ENCODE measurements around the gene TRPC6.
"Not testable (repeated sequence)": the region's sequence is repeated elsewhere in the genome, so short reads cannot be mapped to it uniquely, and the experiment has no call there.

The TRPC6 gene

GRCh38 chr11:101446238-101446637, 137.6 kb downstream of the TRPC6 start:
- no peak for DNase-seq

- no peak for DNase-seq
Observed at GRCh38 chr11:101445761-101446160, 138.0 kb downstream of the TRPC6 start.

- DNase-seq: no peak
Observed at GRCh38 chr11:101444851-101445250, 139.0 kb downstream of the TRPC6 start.

- DNase-seq: no peak
Observed at GRCh38 chr11:101444164-101444563, 139.6 kb downstream of the TRPC6 start.

- no peak for DNase-seq
Observed at GRCh38 chr11:101442936-101443521, 140.8 kb downstream of the TRPC6 start.

- DNase-seq: no peak
Observed at GRCh38 chr11:101442171-101442570, 141.6 kb downstream of the TRPC6 start.

- DNase-seq: no peak
Observed at GRCh38 chr11:101441747-101442146, 142.1 kb downstream of the TRPC6 start.

GRCh38 chr11:101439488-101439887, 144.3 kb downstream of the TRPC6 start:
- no peak for DNase-seq

- DNase-seq: not testable (repeated sequence)
Observed at GRCh38 chr11:101438708-101439107, 145.1 kb downstream of the TRPC6 start.

GRCh38 chr11:101438126-101438525, 145.7 kb downstream of the TRPC6 start:
- DNase-seq: no peak

GRCh38 chr11:101436511-101437142, 147.2 kb downstream of the TRPC6 start:
- no peak for DNase-seq

GRCh38 chr11:101435408-101435973, 148.3 kb downstream of the TRPC6 start:
- DNase-seq: no peak

- no peak for DNase-seq
Observed at GRCh38 chr11:101434026-101434643, 149.7 kb downstream of the TRPC6 start.

- DNase-seq: no peak
Observed at GRCh38 chr11:101433151-101433550, 150.7 kb downstream of the TRPC6 start.

- DNase-seq: no peak
Observed at GRCh38 chr11:101429703-101430540, 153.9 kb downstream of the TRPC6 start.

- no peak for DNase-seq
Observed at GRCh38 chr11:101428918-101429317, 154.9 kb downstream of the TRPC6 start.

- DNase-seq: no peak
Observed at GRCh38 chr11:101407324-101407723, 176.5 kb downstream of the TRPC6 start.

All from stimulated activated CD4-positive, alpha-beta T cell treated with anti-CD3 and anti-CD28 coated beads, Interleukin-4, amount 100 ng/mL, for 1 hour (primary cell).